HepG2 (cell line): ENCODE results near the gene RDH8. TPM values are rescaled to one million over a fixed set of nuclear protein-coding genes. Genes with fewer than 3 reads are reported as not detected.

ENCODE experiments used
- ATAC-seq: fragments of 200-7000 bp; cut with Tn5 transposase; 3 replicates; pipeline ENCODE4 v1.9.1; 2020; ENCODE audit warnings: mild to moderate bottlenecking, moderate library complexity
- BruUV-seq: library from RNA; stranded (reverse); fragments of 400-500 nt; replicated peaks from 2 replicates; lab custom pipeline; 2021; lab: Mats Ljungman, UMichigan
- CTCF ChIA-PET: fragments of 300-600 bp; formaldehyde crosslinking; extraction: SDS; loops from one replicate; lab custom pipeline; 2021; ENCODE audit warnings: low total read pairs, inconsistent platforms, low intra/inter-chr PET ratio; lab: Yijun Ruan, JAX
- POLR2A ChIA-PET: fragments of 350-600 bp; sonication (Branson Sonifier 250); formaldehyde crosslinking; loops from one replicate; lab custom pipeline; 2020; ENCODE audit warnings: antibody characterized with exemption, inconsistent platforms; lab: Yijun Ruan, JAX
- DNase-seq: peaks from one replicate; pipeline ENCODE4 v3.0.0-alpha.2; 2015; ENCODE audit warnings: low spot score
- FAIRE-seq: peaks from 3 replicates; lab custom pipeline; 2011; peaks lifted over from hg19 to GRCh38; lab: Jason Lieb, UNC
- H2AFZ ChIP-seq: one replicate; pipeline ENCODE4 v1.6.1; 2011; ENCODE audit warnings: low read length, inconsistent platforms
- H3K27ac ChIP-seq: fragments of 300-600 bp; 3 replicates; pipeline ENCODE4 v1.8.0; 2011; ENCODE audit warnings: mixed run types, mild to moderate bottlenecking, mixed read lengths, low read length, inconsistent platforms; ENCODE audit not compliant: insufficient read depth; ENCODE audit errors: extremely low read length
- H3K27me3 ChIP-seq, 2 experiments: fragments of 200-600 bp in 1 of 2; 2 replicates in 1 of 2; 3 replicates in 1 of 2; pipeline versions ENCODE4 v1.6.0 to v1.8.0; 2011; ENCODE audit warnings: low read length in 2 of 2, mild to moderate bottlenecking in 2 of 2, moderate library complexity in 2 of 2, inconsistent platforms in 1 of 2; ENCODE audit not compliant: insufficient read depth in 2 of 2, control insufficient read depth in 1 of 2
- H3K36me3 ChIP-seq, 2 experiments: fragments of 200-600 bp in 1 of 2; replicated peaks in 1 of 2; 2 replicates in 1 of 2; 3 replicates in 1 of 2; pipeline versions ENCODE4 v1.5.1 to v1.8.0; 2011; ENCODE audit warnings: low read length in 2 of 2, inconsistent platforms in 1 of 2; ENCODE audit not compliant: insufficient read depth in 2 of 2, control insufficient read depth in 1 of 2
- H3K4me1 ChIP-seq: 2 replicates; pipeline ENCODE4 v1.5.1; 2012; ENCODE audit warnings: low read length, inconsistent platforms; ENCODE audit not compliant: insufficient read depth
- H3K4me2 ChIP-seq: 2 replicates; pipeline ENCODE4 v1.6.0; 2011; ENCODE audit warnings: low read depth, low read length, inconsistent platforms
- H3K4me3 ChIP-seq, 3 experiments: fragments of 200-600 bp in 1 of 3; sonication (generic), shearing (Covaris generic) in 1 of 3; replicated peaks in 1 of 3; 2 replicates each; pipeline ENCODE4 v1.5.1; 2011 to 2016; ENCODE audit warnings: low read length in 3 of 3, inconsistent platforms in 2 of 3, low read depth in 2 of 3, mild to moderate bottlenecking in 2 of 3, control low read depth in 1 of 3, mixed read lengths in 1 of 3; ENCODE audit not compliant: insufficient read depth in 1 of 3
- H3K79me2 ChIP-seq: one replicate; pipeline ENCODE4 v1.6.1; 2011; ENCODE audit warnings: low read length, inconsistent platforms; ENCODE audit not compliant: insufficient read depth
- H3K9ac ChIP-seq: 2 replicates; pipeline ENCODE4 v1.6.0; 2011; ENCODE audit warnings: mild to moderate bottlenecking, low read depth, low read length, inconsistent platforms; ENCODE audit not compliant: insufficient read depth
- H3K9me3 ChIP-seq: 2 replicates; pipeline ENCODE4 v1.5.1; 2012; ENCODE audit warnings: mild to moderate bottlenecking, low read length
- H4K20me1 ChIP-seq: 2 replicates; pipeline ENCODE4 v1.6.0; 2011; ENCODE audit warnings: inconsistent platforms, mild to moderate bottlenecking, low read length, moderate library complexity; ENCODE audit not compliant: insufficient read depth
- FOXM1 ChIP-seq: sonication (generic); formaldehyde crosslinking; IDR thresholded peaks from 2 replicates; pipeline ENCODE4 v1.5.0; 2020; ENCODE audit warnings: missing genetic modification reagents
- HCFC1 ChIP-seq: fragments of 150-350 bp; IDR thresholded peaks from 2 replicates; pipeline ENCODE4 v1.6.1; 2014; ENCODE audit warnings: low read depth, low read length
- HOXA3 ChIP-seq: sonication (generic); formaldehyde crosslinking; IDR thresholded peaks from 2 replicates; pipeline ENCODE4 v1.5.0; 2020; ENCODE audit warnings: missing genetic modification reagents
- PAXIP1 ChIP-seq: sonication (generic); formaldehyde crosslinking; conservative IDR thresholded peaks from 2 replicates; pipeline ENCODE4 v1.4.0; 2020; ENCODE audit warnings: mild to moderate bottlenecking, missing genetic modification reagents, moderate library complexity
- SALL2 ChIP-seq: sonication (generic); formaldehyde crosslinking; IDR thresholded peaks from 2 replicates; pipeline ENCODE4 v1.8.1; 2023; ENCODE audit warnings: mild to moderate bottlenecking, missing genetic modification reagents, inconsistent platforms
- ZBTB42 ChIP-seq: sonication (generic); formaldehyde crosslinking; IDR thresholded peaks from 2 replicates; pipeline ENCODE4 v1.5.0; 2020; ENCODE audit warnings: mild to moderate bottlenecking, missing genetic modification reagents
- ZFAT ChIP-seq: sonication (generic); formaldehyde crosslinking; conservative IDR thresholded peaks from 2 replicates; pipeline ENCODE4 v1.8.1; 2023; ENCODE audit warnings: missing genetic modification reagents, inconsistent platforms
- ZNF33A ChIP-seq: sonication (generic); formaldehyde crosslinking; IDR thresholded peaks from 2 replicates; pipeline ENCODE4 v1.5.1; 2020; ENCODE audit warnings: missing genetic modification reagents, mild to moderate bottlenecking, moderate library complexity, borderline replicate concordance
- ZNF678 ChIP-seq: sonication (generic); formaldehyde crosslinking; IDR thresholded peaks from 2 replicates; pipeline ENCODE4 v1.4.0; 2020; ENCODE audit warnings: mild to moderate bottlenecking, missing genetic modification reagents
- ZNF737 ChIP-seq: sonication (generic); formaldehyde crosslinking; IDR thresholded peaks from 2 replicates; pipeline ENCODE4 v1.5.0; 2020; ENCODE audit warnings: missing genetic modification reagents, mild to moderate bottlenecking, borderline replicate concordance
- WGBS: methylation state at CpG from one replicate; pipeline ENCODE4 v1.1.6; 2017; ENCODE audit warnings: low lambda C conversion rate; 5-methylcytosine and 5-hydroxymethylcytosine counted together
- in situ Hi-C: cut with HindIII; loops from 2 replicates; pipeline ENCODE4 v1.10.0; 2017; ENCODE audit warnings: low pct_unique_long_range_greater_than_20kb; ENCODE audit not compliant: extremely low pct_ligation_motif_present
- intact Hi-C: fragments of 100-400 bp; cut with micrococcal nuclease; formaldehyde crosslinking; loops from one replicate; pipeline ENCODE4 v1.10.0; 2022; ENCODE audit not compliant: unreplicated experiment
- polyA plus RNA-seq, 8 experiments: library from polyadenylated mRNA; depleted of rRNA in 3 of 8; stranded (reverse) in 7 of 8; unstranded in 1 of 8; fragments of >200 nt; fragmentation: Illumina TruSeq in 4 of 8; extraction: Trizol in 4 of 8; gene quantifications; 2 replicates each; pipeline versions ENCODE4 v1.2.1 to v1.2.3, GENCODE V29; 2011 to 2016; ENCODE audit warnings: low read depth in 4 of 8, missing spikeins in 1 of 8, mixed read lengths in 1 of 8; ENCODE audit not compliant: insufficient read depth in 1 of 8
- total RNA-seq, 5 experiments: library from RNA; depleted of rRNA; stranded (reverse); fragments of >200 nt; fragmentation: Illumina TruSeq; extraction: Trizol; gene quantifications; 2 replicates each; pipeline ENCODE4 v1.2.3, GENCODE V29; 2016; ENCODE audit warnings: low read depth in 1 of 5
- TF ChIP-seq, protein P1 (sequence below): sonication (generic); formaldehyde crosslinking; IDR thresholded peaks from 2 replicates; pipeline ENCODE4 v1.5.1; 2020; ENCODE audit warnings: missing genetic modification reagents, mild to moderate bottlenecking, borderline replicate concordance

RDH8 gene
- total and polyA plus RNA-seq, 2 of the 13 experiments (the other 11 are each of a cell fraction or from before 2014, with no cell fraction given): not detected

- WGBS: 18% methylated on average over 3 of the region's 6 CpGs
- CTCF ChIA-PET: no interaction called here
- intact Hi-C loops (no loop called here), in situ Hi-C loops (no loop called here)
- Histone ChIP-seq H3K4me1 (peaks cover 17% of the 10 kb centered on the region), H2AFZ (no peak overlapping the region), H3K9ac (no peak overlapping the region), H3K9me3 (peaks cover 5% of the 10 kb centered on the region), H3K27ac (no peak overlapping the region), H4K20me1 (no peaks in the 10 kb centered on the region), H3K4me2 (no peak overlapping the region), H3K79me2 (no peaks in the 10 kb centered on the region), H3K36me3 (no peaks in the 10 kb centered on the region), H3K27me3 (peaks cover 0 to 8% of the 10 kb centered on the region in 2 experiments; a peak in 3 of 5 replicates), H3K4me3 (no peak overlapping the region)
- POLR2A ChIA-PET: no interaction called here
- TF ChIP-seq SALL2 (CRISPR knock-in tag) (no peak), ZNF33A (CRISPR knock-in tag) (no peak), ZNF737 (no peak), HCFC1 (no peak), FOXM1 (CRISPR knock-in tag) (no peak), HOXA3 (CRISPR knock-in tag) (no peak), ZBTB42 (no peak), PAXIP1 (no peak), ZFAT (CRISPR knock-in tag) (no peak), ZNF678 (no peak)
- TF ChIP-seq, protein P1, sequence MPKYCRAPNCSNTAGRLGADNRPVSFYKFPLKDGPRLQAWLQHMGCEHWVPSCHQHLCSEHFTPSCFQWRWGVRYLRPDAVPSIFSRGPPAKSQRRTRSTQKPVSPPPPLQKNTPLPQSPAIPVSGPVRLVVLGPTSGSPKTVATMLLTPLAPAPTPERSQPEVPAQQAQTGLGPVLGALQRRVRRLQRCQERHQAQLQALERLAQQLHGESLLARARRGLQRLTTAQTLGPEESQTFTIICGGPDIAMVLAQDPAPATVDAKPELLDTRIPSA (CRISPR knock-in tag): no peak
- DNase-seq (no peak), ATAC-seq (no peak), FAIRE-seq (no peak)
- no TSS peak for BruUV-seq
These were observed 55.8 kb downstream of the RDH8 start for GRCh38 chr19:10069046-10069445.
